MM.1S (cell line): Measurements from ENCODE around the gene SMAD4.
"Not testable (repeated sequence)": the region's sequence is repeated elsewhere in the genome, so short reads cannot be mapped to it uniquely, and the experiment has no call there.

Experiments used
- EZH2 ChIP-seq: fragments of 300-600 bp; sonication (generic); optimal IDR thresholded peaks from 2 replicates; pipeline ENCODE3; 2017; ENCODE audit warnings: low read depth, mild to moderate bottlenecking, antibody characterized with exemption, low read length, mixed read lengths
- TF ChIP-seq, protein P1 (sequence below): fragments of 300-600 bp; sonication (generic); IDR thresholded peaks from 2 replicates; pipeline ENCODE4 v1.5.1; 2016; ENCODE audit warnings: antibody characterized with exemption, low read length, mixed read lengths

GRCh38 chr18:51119976-51120375 lies 90.0 kb downstream of the SMAD4 start:
- TF ChIP-seq, protein P1, sequence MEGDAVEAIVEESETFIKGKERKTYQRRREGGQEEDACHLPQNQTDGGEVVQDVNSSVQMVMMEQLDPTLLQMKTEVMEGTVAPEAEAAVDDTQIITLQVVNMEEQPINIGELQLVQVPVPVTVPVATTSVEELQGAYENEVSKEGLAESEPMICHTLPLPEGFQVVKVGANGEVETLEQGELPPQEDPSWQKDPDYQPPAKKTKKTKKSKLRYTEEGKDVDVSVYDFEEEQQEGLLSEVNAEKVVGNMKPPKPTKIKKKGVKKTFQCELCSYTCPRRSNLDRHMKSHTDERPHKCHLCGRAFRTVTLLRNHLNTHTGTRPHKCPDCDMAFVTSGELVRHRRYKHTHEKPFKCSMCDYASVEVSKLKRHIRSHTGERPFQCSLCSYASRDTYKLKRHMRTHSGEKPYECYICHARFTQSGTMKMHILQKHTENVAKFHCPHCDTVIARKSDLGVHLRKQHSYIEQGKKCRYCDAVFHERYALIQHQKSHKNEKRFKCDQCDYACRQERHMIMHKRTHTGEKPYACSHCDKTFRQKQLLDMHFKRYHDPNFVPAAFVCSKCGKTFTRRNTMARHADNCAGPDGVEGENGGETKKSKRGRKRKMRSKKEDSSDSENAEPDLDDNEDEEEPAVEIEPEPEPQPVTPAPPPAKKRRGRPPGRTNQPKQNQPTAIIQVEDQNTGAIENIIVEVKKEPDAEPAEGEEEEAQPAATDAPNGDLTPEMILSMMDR = not testable (repeated sequence)
- not testable (repeated sequence) for TF ChIP-seq EZH2
